ENCODE data around the gene ROR1.

DNA sequence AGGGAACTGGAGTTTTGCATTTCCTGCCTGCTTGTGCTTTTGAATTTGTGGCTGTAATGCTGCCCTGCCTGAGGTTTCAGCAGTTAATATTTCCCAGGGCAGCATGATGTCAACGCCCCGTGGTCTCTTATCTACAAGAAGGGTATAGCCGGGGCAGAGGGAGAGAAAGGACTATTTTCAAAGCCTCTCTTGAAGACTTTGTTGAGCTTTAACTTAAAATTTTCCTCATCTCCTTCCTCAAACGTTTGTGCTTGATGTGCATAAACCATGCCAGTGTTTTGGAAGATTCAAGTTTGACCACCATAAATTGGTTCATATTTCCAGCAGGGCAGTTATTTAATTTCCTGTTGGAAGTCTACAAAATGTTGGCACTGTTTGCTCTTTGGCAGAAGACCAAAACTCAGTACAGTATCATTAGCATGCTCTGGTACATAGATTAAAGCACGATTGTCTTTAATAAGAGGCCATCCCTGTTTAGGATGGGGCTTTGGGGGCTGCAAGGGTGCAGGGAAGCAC is 43.4 kb downstream of the ROR1 start:
- no peak; the same call in 1 of the 2 replicates for TF ChIP-seq POLR2AphosphoS5 (IDR thresholded peaks at IDR 0.05; ENCODE audit: borderline replicate concordance, low read depth, low read length)
- no peak for TF ChIP-seq EZH2 (IDR thresholded peaks at IDR 0.05)

Data from SK-N-MC (cell line).